ENCODE measurements around the gene MED15. TPM values are rescaled to one million over a fixed set of nuclear protein-coding genes. Genes with fewer than 3 reads are reported as not detected.

MED15 gene
- total RNA-seq, 4 donors from 2014 or later, result 37.5 to 69.4 (median 52.7) TPM

DNA sequence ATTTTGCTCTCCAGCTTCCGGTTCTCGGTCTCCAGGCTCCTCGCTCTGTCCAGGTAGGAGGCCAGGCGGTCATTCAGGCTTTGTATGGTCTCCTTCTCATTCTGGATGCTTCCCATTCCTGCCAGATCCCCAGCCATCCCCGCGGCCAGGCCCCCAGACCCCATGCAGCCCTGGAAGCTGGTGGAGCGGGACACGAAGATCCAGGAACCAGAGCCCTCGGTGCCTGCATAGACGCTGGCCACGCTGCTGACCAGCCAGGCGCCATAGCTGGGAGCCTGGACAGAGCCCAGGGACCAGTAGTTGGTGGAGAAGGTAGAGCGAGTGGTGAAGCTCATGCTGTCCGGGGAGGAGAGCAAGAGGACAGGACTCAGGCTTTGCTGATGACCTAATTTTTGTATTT lies 23.6 kb upstream of the MED15 start:
- intact Hi-C loops (cut with DNase I; ENCODE audit: low total_unique reads), result no loop called here
- TF ChIP-seq POLR2A (IDR thresholded peaks at IDR 0.05) (no peak), CTCF (IDR thresholded peaks at IDR 0.05 in 4 of 5, conservative IDR thresholded peaks at IDR 0.05 in 1 of 5) (no peak)
- in situ Hi-C loops (cut with MboI; ENCODE audit: low sequenced_read_pairs in 4 of 4), result no loop called here
- no peak for ATAC-seq
- no peaks in the 10 kb centered on the region for H3K36me3 ChIP-seq
- H3K27ac ChIP-seq, result no peak overlapping the region
- peaks cover 0 to 7% of the 10 kb centered on the region in 2 donors for H3K4me1 ChIP-seq
- no peak overlapping the region for H3K4me3 ChIP-seq
- DNase-seq, result no peak
- H3K9me3 ChIP-seq, result no peaks in the 10 kb centered on the region
- H3K27me3 ChIP-seq, result no peaks in the 10 kb centered on the region

GRCh38 chr22:20484948-20485683 lies 22.3 kb upstream of the MED15 start:
- H3K27me3 ChIP-seq, result no peaks in the 10 kb centered on the region
- intact Hi-C loops (cut with DNase I; ENCODE audit: low total_unique reads), result no loop called here

DNA sequence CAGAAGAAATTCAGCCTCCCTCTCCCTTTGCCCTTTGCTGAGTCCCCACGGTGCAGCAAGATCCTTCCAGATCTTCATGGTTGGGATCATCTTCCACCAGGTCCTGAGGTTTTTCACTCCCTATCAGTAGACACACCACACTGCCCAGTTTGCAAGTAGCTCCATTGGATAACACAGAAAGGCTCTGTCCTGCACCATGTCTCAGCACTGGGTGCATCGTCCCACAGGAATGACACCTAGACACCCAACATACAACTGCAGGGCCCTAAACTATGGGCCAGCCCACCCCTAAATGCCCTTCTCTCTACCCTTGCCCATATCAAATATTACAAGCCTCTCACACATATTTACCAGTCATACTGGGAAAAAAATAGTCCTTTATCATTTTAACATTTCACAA lies 21.2 kb upstream of the MED15 start:
- intact Hi-C loops (cut with DNase I; ENCODE audit: low total_unique reads), result no loop called here
- TF ChIP-seq POLR2A (IDR thresholded peaks at IDR 0.05) (no peak), CTCF (IDR thresholded peaks at IDR 0.05 in 4 of 5, conservative IDR thresholded peaks at IDR 0.05 in 1 of 5) (no peak)
- DNase-seq, result no peak
- H3K9me3 ChIP-seq, result no peaks in the 10 kb centered on the region
- no peaks in the 10 kb centered on the region for H3K27me3 ChIP-seq
- peaks cover 0 to 7% of the 10 kb centered on the region in 2 donors for H3K4me1 ChIP-seq
- in situ Hi-C loops (cut with MboI; ENCODE audit: low sequenced_read_pairs in 4 of 4), result no loop called here
- no peak overlapping the region for H3K27ac ChIP-seq
- H3K4me3 ChIP-seq, result no peak overlapping the region
- ATAC-seq, result no peak
- H3K36me3 ChIP-seq, result no peaks in the 10 kb centered on the region

More at GRCh38 chr22:20484948-20485683, 22.3 kb upstream of the MED15 start:
- Histone ChIP-seq H3K9me3 (no peaks in the 10 kb centered on the region), H3K27ac (no peak overlapping the region), H3K36me3 (no peaks in the 10 kb centered on the region), H3K4me3 (no peak overlapping the region), H3K4me1 (peaks cover 0 to 7% of the 10 kb centered on the region in 2 donors)
- ATAC-seq (no peak), DNase-seq (no peak)
- no peak for TF ChIP-seq POLR2A (IDR thresholded peaks at IDR 0.05)
- TF ChIP-seq CTCF (IDR thresholded peaks at IDR 0.05 in 4 of 5, conservative IDR thresholded peaks at IDR 0.05 in 1 of 5), result no peak
- in situ Hi-C loops (cut with MboI; ENCODE audit: low sequenced_read_pairs in 4 of 4), result no loop called here

GRCh38 chr22:20487715-20488114 lies 19.7 kb upstream of the MED15 start:
- no peak for ATAC-seq
- in situ Hi-C loops (cut with MboI; ENCODE audit: low sequenced_read_pairs in 4 of 4), result no loop called here
- H3K36me3 ChIP-seq, result no peaks in the 10 kb centered on the region
- no peak overlapping the region for H3K4me3 ChIP-seq
- peaks cover 0 to 7% of the 10 kb centered on the region in 2 donors for H3K4me1 ChIP-seq
- intact Hi-C loops (cut with DNase I; ENCODE audit: low total_unique reads), result no loop called here
- H3K9me3 ChIP-seq, result no peaks in the 10 kb centered on the region
- TF ChIP-seq POLR2A (IDR thresholded peaks at IDR 0.05), result no peak
- no peak for TF ChIP-seq CTCF (IDR thresholded peaks at IDR 0.05 in 4 of 5, conservative IDR thresholded peaks at IDR 0.05 in 1 of 5)
- H3K27ac ChIP-seq, result no peak overlapping the region
- H3K27me3 ChIP-seq, result no peaks in the 10 kb centered on the region
- DNase-seq, result no peak

Measured in gastrocnemius medialis (tissue), 4 donors.